Measurements from ENCODE around the gene ENGASE.

Gene ENGASE

DNA sequence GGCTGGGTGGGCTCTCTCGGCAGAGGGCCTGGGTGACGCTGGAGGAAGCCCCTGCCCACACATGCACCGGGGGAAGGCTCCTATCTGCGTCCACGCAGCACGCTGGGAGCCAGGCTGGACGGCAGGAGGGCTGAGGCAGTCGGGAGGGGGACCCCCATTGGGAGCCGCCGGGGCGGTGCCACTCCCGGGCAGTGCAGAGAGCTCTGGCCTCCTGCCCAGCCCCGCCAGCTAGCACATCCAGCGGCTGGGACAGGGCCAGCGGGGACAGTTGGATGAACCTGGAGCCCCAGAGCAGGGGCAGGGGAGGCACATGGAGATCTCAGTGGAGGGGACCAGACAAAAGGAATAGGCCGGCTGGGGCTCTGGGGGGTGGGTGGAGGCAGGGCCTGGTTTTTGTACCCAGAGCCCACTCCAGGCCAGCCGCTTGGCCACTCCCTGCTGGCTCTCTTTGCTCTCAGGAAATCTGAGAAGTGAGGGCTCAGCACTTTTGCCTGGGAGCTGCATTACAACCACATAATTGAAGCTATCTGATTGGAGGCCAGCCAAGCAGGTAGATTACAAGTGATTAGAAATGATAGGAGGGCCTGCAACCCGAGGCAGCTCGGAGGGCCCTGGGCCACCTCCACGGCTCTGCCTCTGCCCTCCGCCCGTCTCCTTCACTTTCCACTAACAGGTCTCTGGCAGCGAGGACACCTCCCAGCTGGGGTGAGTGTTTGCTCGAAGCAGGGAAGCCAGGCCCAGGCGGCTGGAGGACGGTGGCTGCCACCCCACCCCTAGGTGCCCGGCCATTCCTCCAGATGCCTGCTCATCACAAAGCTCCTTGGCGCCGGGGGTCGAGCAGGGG is 40.1 kb downstream of the ENGASE start:
- DNase-seq (ENCODE audit: low spot score), result no peak

DNA sequence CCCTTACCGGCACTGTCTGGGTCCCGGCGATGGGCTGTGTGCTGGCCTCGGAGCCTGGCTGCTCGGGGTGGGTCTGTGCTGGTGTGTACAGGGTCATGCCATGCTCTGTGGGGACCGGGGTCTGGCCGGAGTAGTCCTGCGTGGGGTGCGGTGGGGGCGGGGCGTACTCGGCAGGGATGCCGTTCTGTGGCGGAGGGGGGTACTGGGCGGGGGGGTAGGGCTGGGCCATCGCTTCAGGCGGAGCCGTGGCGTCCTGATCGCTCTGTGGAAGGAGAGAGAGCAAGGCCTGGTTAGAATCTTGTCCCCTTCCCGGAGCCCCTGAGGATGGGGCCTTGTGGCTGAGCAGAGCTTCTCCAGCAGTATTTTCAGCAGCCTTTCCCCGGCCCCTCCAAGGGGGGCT is 40.9 kb downstream of the ENGASE start:
- DNase-seq (ENCODE audit: low spot score), result no peak

DNA sequence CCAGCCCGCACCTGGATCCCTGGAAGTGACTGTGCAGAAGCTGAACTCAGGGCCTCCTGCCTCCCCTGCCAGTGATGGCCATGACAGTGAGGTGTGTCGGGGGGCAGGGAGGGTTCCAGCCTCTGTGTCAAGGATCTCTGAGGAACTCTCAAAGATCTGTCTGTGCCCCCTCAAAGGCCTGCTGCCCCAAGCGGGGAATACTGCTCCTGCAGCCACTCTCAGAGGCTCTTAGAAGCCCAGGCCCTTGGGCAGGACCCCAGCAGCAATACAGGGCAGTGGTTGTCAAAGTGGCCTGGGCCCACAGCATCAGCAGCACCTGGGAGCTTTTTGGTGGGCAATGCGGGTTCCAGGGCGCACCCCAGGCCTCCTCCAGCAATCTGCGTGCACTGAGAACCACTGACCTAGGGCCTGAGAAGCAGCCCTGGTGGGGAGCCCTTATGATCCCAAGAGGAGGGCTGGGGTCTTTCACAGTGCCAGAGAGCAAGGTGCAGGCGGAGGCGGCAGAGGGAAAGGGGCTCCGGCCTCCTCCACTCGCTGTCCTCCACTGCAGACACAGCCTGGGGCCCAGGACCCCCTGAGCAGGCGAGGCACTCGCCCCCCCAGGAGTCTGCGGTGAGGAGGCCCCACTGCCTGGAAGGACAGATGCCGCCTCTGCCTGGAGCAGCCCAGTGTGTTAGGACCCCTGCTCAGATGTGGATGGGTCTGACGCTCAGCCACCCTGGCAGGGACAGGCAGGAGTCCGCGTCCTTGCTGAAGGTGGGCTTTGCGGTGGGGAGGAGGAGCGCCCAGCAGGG is 42.1 kb downstream of the ENGASE start:
- no peak for DNase-seq (ENCODE audit: low spot score)

DNA sequence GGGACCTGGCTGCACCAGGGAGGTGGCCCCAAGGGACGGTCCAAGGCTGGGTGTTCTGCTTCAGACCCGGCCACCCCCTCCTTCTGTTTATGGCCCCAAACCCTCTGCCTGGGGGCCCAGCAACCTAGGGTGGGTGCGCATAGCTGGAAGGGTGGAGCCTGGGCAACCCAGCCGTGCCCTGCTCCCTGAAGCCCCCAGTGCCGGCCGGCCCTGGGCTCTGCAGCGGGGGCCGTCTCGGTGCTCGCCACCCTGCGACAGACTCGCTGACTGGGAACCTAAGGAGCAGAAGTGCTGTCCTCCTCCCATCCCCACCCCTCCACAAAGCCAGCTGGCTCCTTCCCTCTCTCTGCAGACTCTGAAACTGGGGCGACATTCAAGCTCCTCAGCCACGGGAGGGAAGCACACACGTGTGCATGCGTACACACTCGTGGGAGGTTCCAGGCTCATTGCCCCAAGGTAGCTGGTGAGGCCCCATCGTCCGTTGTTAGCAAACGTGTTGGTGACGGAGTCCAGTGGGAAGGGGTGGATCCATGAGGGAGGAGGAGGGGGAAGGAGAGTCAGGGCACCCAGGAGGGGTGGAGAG is 43.4 kb downstream of the ENGASE start:
- DNase-seq (ENCODE audit: low spot score), result no peak

DNA sequence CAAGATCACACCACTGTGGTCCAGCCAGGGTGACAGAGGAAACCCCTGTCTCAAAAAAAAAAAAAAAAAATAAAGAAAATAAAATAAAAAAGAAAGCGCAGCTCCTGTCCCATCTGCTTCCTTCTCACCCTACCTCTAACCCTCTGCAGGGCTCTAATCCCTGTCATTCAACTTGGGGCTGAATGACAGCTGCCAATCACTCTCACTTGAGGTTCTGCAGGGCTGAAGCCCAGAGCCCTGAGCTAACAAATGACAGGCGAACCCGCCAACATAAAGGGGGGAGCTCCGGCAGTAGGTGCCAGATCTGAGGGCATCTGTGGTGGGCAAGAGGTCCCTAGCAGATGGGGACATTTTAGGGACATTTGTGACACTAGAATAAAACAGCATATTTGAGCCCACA is 44.3 kb downstream of the ENGASE start:
- DNase-seq (ENCODE audit: low spot score), result no peak

DNA sequence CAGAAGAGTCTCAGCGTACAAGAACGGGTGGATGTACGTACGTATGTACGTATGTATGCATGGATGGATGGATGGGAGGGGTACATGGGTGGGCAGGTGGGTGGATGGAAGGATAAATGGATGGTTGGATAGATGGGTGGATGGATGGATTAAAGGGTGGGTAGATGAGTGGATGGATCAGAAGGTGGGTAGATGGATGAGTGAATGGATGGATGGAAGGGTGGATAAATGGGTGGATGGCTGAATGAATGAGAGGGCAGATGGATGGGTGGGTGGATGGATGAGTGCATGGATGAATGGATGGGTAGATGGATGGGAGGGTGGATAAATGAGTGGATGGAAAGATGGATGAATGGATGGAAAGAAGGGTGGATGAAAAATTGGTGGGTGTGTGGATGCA is 45.6 kb downstream of the ENGASE start:
- DNase-seq (ENCODE audit: low spot score), result no peak

DNA sequence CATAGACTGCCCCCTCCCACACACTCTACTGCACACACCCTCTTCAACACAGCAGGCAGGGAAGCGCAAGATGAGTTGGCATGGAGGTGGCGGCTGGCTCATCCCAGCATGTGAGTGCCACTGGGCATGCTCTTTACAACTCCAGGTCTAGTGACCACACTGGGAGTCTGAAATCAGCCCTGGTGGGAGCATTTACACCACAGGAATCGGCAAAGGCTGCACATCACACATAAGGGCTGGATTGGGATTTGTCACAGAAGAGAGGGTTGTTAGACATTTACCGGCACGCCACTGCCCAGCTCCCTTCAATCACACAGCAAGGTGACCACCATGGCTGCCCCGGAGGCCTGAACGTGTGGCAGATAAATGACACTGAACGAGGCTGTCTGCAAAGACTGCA is 49.4 kb downstream of the ENGASE start:
- no peak for DNase-seq (ENCODE audit: low spot score)

DNA sequence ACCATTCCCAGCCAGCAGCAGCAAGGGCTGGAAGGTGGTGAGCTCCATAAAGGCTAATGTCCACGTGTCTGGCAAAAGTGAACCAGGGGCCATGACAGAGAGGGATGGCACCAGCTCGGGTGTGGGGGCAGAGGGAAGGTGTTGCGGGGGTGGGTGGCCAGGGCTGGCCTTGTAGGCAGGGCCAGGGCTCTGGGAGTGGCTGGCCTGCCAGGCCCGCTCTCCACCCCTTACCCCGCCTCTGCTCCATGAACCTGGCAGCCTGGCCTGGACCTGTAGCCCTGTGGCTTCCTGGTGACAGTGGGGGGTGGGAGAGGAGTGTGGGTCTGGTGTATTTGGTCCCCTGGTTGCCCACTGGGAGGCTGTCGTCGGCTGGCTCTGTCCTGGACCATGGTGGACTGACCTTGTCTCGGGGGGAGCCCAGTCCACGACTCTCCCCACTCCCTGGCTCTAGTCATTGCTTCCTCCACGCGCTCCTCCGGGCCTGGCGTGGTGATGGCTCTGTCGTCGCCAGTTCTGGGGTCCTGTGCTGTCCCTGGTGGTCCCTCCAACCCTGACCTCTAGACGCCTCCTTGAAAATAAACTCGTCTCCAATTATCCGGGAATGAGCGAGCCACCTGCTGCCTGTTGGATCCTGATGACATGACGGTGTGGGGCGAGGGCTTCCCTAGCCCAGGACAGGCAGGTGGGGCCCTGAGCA is 50.0 kb downstream of the ENGASE start:
- DNase-seq (ENCODE audit: low spot score), result no peak

DNA sequence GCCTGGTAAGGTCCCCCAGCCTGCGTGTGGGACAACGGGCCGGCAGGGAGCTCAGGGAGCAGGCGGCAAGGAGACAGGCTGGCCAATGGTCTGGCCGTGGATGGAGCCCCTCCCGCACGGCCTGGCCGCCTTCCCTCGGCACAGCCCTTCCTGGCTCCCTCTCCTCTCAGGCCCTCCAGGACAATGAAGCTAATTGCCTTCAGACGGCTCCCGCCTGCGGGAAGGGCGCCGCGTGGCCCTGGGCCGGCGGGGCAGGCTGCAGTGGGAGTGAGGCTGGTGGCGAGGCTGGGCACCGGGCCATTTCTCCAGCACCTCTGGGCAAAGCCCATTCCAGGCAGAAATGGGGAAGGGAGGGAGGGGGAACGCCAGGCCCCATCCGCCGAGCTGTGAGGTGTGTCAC is 50.9 kb downstream of the ENGASE start:
- no peak for DNase-seq (ENCODE audit: low spot score)

DNA sequence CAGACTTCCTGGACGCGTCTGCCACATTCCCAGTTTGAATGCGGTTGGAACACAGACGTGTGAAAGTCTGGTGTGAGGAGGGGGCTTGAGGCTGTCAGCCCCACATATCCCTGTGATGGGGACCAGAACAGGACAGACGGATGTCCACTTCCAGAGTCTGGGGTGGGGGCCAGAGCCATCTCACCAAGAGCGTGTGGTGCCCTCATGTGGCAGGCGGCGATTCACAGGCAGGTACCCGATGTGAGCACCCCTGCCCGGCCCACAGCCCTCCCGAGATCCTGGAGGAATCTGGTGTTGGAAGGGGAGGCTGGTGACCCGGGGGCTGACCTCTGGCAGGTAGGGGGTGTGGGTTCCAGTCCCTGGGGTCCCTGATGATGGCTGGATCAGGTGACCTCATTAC is 51.5 kb downstream of the ENGASE start:
- no peak for DNase-seq (ENCODE audit: low spot score)

DNA sequence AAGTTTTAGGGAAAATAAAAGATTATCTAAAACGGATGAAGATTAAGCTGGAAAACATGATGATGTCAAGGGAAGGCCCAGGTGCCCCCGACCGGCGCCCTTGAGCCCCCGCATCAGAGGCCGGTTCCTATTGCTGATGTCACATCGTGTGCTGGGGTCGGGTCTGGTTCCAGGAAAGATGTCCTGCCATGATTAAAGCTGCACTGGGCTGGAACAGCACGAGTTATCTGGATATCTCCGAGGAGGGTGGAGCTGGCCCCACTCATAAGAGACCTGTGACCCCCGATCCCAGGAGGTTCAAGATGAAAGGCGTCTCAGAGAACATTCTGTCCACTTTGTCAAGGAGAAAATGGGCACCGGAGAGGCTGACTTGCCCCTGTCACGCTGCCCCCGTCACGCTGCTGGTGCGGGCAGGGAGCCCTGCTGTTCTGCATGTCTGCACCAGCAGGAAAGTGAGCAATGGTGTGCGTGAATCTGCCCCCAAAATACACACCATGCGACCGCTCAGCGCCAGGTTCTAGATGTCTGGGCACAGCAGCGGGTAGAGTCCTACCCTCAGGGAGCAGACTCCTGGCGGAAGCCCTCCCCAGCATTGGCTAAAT is 53.0 kb downstream of the ENGASE start:
- DNase-seq (ENCODE audit: low spot score), result no peak

DNA sequence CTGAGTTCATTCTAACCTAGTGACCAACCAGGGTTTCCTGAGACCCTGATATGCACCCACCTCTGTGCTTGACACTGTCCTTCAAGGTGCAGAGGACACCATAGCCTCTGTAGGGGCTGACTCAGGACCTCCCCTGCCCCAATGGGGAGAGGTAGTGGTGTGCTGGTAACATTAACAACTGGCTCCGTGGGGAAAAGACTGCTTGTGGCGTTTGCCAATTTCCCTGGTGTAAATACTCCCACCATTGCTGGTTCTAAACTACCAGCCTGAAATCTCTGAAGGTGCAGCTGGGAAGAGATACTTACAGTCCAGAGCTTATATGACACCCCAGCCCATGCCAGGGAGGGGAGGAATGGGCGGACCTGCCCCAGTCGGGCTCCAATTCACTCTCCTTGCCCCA is 54.9 kb downstream of the ENGASE start:
- no peak for DNase-seq (ENCODE audit: low spot score)

DNA sequence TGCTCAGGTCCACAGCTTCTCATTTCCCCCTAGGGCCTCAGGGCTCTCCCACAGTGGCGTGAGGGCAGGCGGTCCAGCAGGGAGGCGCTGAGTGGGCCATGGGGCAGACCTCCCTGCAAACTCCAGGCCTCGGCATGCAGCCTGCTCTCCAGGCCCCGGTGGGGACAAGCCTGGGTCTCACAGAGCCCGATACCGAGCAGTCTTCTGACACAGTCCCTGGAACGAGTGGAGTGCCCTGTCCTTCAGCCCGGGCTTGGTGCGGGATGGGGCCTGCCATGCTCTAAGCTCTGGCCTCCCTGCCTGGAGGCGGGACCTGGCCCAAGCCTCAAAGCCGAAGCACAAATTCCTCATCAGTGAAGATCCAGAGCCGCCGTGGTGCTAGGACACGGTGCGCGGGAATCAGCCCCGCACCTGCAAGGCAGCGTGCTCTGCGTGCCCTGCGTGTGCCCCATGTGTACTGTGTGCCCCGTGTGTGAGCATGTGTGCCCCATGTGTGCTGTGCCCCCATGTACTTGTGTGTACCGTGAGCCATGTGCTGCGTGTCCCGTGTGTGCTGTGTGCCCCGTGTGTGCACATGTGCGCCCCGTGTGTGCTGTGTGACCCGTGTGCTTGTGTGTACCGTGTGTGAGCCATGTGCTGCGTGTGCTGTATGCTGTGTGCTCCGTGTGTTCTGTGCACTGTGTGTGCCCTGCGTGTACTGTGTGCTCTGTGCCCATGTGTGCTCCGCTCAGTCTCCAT is 56.1 kb downstream of the ENGASE start:
- DNase-seq (ENCODE audit: low spot score), result no peak

DNA sequence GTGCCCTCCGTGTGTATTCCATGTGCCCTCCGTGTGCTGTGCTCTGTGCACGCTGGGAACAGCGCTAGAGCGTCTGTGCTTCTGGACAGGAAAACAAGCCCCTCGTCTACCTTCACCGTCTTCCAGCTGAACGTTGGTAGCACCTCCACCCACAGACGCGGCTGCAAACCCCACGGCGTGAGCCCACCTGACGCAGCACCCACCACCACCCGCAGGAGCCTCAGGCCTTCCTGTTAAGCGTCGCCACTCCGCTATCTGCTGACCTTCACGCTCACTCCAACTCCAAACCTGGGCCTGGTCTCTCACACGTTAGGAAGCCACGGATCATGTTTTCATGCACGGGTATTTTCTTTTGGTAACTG is 56.6 kb downstream of the ENGASE start:
- DNase-seq (ENCODE audit: low spot score), result no peak

DNA sequence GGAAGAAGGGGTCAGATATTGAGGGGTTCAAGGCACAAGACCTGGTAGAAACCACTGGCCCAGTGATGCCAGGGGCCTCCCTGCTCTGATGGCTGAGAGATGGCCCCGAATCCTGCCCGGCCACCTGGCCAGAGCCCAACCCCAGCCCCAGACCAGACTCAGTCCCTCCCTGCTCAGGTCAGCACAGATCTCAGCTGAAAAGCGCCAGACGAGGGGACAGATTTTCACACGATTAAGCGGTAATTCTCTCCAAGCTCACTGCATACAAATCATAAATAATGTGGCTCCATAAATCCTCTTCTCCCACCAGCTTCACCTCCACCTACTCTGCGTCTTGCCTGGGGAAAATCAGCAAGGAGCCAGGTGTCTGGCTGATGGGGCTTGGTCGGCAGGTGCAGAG is 57.1 kb downstream of the ENGASE start:
- no peak for DNase-seq (ENCODE audit: low spot score)

DNA sequence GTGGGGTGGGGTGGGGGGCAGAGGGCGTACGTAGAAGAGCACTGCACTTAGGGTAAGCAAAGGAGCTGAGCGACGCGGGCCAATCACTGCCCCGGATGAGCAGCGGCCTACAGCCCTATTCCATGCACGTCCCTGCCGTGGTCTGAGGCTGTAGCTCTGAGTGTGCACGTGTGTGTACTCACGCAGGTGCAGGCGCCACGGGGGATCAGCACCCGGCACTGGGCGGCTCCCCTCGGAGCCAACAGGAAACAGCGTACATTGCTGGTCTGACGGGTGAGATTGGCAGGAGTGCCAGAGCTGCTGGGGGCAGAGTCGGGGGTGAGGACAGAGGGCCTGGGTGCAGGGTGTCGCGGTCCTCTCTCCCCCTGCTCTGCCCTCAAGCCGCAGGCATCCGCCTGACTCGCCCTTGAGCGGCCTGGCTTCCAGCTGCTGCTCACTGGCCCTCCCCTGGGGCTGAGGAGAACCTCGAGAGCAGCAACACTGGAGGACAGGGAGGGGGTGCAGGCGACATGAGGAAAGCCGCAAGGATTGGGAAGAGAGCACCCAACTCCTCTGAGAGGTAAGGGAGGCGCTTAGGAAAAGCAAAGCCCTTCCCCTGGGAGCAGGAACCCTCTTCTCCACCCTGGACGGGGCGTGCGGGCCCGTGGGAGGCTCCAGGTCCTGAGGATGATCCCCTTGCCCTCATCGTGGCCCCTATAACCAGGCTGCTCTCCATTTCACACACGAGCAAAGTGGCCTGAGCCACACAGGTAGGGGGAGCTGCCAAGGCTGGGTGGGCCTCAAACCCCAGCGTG is 57.8 kb downstream of the ENGASE start:
- DNase-seq (ENCODE audit: low spot score), result no peak

DNA sequence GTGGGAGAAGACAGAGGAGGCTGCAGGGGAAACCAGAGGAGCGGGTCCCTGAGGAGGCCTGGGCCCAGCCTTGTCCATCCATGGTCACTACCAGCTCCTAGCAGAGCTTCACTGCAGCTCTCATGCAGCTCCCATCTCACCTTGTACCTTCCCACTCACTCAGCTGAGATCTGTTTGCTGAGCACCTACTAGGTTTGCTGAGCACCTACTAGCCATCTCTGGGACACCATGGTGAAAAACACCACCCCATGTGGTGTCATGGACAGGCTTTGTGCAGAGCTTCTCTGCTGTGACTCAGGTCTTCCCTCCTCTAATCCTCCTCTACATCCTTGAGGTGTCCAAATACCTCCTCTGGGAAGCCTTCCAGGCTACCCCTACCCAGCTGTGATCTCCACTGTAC is 58.6 kb downstream of the ENGASE start:
- DNase-seq (ENCODE audit: low spot score), result no peak

DNA sequence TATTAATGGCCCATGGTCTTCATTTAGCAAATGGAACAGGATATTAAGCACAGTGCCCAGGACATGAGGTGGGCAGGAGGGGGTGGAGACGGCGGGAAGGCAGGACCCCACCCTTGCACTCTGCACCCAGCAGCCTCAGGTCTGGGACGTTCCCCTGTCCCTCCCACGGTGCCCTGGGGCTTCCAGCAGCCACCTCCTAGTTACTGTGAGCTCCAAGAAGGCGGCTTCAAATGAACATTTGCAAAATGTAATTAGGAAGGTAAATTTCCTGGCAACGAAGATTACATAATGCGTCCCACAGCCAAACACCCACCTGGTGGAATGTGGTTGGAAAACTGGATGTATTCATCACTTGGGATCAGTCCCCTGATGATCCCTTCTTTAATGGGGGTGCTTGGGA is 59.4 kb downstream of the ENGASE start:
- DNase-seq (ENCODE audit: low spot score), result no peak

DNA sequence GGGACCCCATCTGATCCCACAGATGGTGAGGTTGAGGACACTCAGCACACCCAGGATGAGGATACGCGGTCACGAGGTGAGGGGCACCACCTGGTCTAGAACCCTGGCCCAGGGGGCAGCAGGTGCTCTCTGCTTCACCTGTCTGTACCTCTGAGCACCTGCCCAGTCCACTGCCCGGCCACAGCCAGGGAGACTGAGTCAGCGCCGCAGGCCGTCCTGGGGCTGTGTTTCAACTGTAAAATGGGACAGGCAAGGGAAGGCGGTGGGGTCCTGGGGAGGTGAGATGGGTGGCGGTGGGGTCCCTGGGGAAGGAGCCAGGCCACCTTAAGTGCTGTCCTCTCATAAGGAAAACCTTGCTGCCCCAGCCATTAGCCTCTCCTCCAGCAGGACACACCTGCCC is 60.4 kb downstream of the ENGASE start:
- DNase-seq (ENCODE audit: low spot score), result no peak

DNA sequence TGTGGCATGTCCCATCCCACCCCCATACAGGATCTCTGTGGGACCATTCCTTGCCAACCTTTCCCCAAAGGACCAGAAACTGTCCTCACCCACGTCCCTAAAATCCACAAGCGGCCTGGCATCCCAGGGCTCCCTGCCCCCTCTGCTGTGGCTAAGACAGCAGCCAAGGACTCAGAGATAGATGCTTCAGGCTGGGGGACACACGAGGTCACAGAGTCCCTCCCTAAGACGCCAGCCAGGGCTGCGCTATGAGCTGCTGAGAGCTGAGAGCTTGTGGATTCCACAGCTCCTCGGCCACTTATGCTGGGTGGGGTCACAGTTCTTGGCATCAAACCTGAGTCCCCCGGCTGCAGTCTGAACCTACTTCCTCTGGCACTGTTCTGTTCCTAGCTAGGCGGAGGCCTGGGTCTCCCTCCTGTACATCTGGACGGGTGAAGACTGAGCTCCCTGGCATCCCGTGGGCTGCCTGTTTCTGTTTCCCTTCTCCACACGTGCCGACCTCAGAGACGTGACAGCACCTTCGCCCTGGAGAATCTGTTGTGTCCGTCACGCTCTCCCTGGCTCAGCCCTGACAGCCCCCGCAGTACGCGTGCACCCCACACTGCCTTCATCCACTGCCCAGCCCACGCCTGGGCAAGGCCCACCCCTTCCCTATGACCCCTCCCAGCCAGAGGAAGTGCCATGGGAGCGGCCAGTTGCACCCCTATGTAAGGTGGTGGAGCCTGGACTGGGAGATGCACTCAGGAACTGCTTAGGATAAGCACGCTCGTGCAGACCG is 61.2 kb downstream of the ENGASE start:
- DNase-seq (ENCODE audit: low spot score), result no peak
